SU-DHL-6 (cell line): ENCODE measurements around the gene TMEM204.

Source experiments
- H2AFZ ChIP-seq: fragments of 200-600 bp; sonication (generic); 2 replicates; pipeline ENCODE4 v1.6.1; 2014; ENCODE audit warnings: low read depth, mild to moderate bottlenecking, moderate library complexity, mixed read lengths, antibody characterized with exemption, low read length; ENCODE audit not compliant: severe bottlenecking
- H3F3A ChIP-seq: fragments of 200-600 bp; shearing (Covaris generic); 2 replicates; pipeline ENCODE4 v1.6.0; 2016; ENCODE audit warnings: antibody characterized with exemption, mild to moderate bottlenecking; ENCODE audit not compliant: insufficient read depth
- H3K27ac ChIP-seq: fragments of 200-600 bp; sonication (generic); 2 replicates; pipeline ENCODE4 v1.5.1; 2016; ENCODE audit warnings: low read depth, mild to moderate bottlenecking, low read length, moderate library complexity, mixed read lengths
- H3K27me3 ChIP-seq: fragments of 200-600 bp; sonication (generic), shearing (Covaris generic); 2 replicates; pipeline ENCODE4 v1.6.0; 2014; ENCODE audit warnings: mild to moderate bottlenecking, low read length
- H3K36me3 ChIP-seq: fragments of 200-600 bp; sonication (generic); 2 replicates; pipeline ENCODE4 v1.6.1; 2014; ENCODE audit warnings: mild to moderate bottlenecking, low read length, mixed read lengths
- H3K4me2 ChIP-seq: fragments of 300-600, 200-600 bp; shearing (Covaris generic), sonication (generic); 2 replicates; pipeline ENCODE4 v1.6.0; 2014; ENCODE audit warnings: low read length, low read depth, mild to moderate bottlenecking; ENCODE audit not compliant: poor library complexity, severe bottlenecking
- H3K4me3 ChIP-seq: fragments of 200-600 bp; sonication (generic); 2 replicates; pipeline ENCODE4 v1.5.1; 2014; ENCODE audit warnings: antibody characterized with exemption, low read length, mild to moderate bottlenecking, mixed read lengths; ENCODE audit not compliant: insufficient read depth, poor library complexity, severe bottlenecking
- H3K79me2 ChIP-seq: fragments of 200-600 bp; sonication (generic); 2 replicates; pipeline ENCODE4 v1.6.1; 2014; ENCODE audit warnings: mild to moderate bottlenecking, low read length, moderate library complexity; ENCODE audit not compliant: insufficient read depth
- H3K9ac ChIP-seq: fragments of 200-600 bp; sonication (generic); 2 replicates; pipeline ENCODE4 v1.7.0; 2014; ENCODE audit warnings: mild to moderate bottlenecking, low read length
- H3K9me2 ChIP-seq: fragments of 200-600 bp; sonication (generic); replicated peaks from 2 replicates; pipeline ENCODE4 v1.6.1; 2014; ENCODE audit warnings: low read length; ENCODE audit not compliant: insufficient read depth
- H3K9me3 ChIP-seq: fragments of 200-600 bp; sonication (generic); 2 replicates; pipeline ENCODE4 v1.6.1; 2014; ENCODE audit warnings: low read length, mixed read lengths; ENCODE audit not compliant: insufficient read depth
- H4K20me1 ChIP-seq: fragments of 200-600 bp; sonication (generic); 2 replicates; pipeline ENCODE4 v1.6.1; 2014; ENCODE audit warnings: low read depth, mild to moderate bottlenecking, antibody characterized with exemption, low read length, moderate library complexity, mixed read lengths
- CTCF ChIP-seq: fragments of 200-600 bp; sonication (generic); IDR thresholded peaks from one replicate; pipeline ENCODE4 v1.5.1; 2017; ENCODE audit warnings: antibody characterized with exemption, mild to moderate bottlenecking, low read length, moderate library complexity; ENCODE audit not compliant: insufficient read depth, poor library complexity, severe bottlenecking
- EZH2phosphoT487 ChIP-seq: fragments of 200-600 bp; sonication (generic), shearing (Covaris generic); conservative IDR thresholded peaks from 2 replicates; pipeline ENCODE4 v1.6.1; 2018; ENCODE audit warnings: mild to moderate bottlenecking, antibody characterized with exemption, low read length, moderate library complexity, mixed read lengths

Gene TMEM204

GRCh38 chr16:1492923-1493745 is 40.3 kb upstream of the TMEM204 start, which contains the start of gene TELO2:
Gene TELO2, plus strand, starts transcription at chr16:1493360. Its CDS starts 922 bp downstream, at chr16:1494282.
- TF ChIP-seq EZH2phosphoT487 (no peak), CTCF (no peak)

GRCh38 chr16:1493746-1494094 is 39.7 kb upstream of the TMEM204 start:
- Histone ChIP-seq H3K79me2 (peaks cover 13% of the 10 kb centered on the region; the same call in 1 of the 2 replicates), H3K27me3 (no peaks in the 10 kb centered on the region), H3K36me3 (no peaks in the 10 kb centered on the region), H3K4me2 (peak overlapping the region; percentile 84), H3K9ac (peak overlapping the region; percentile 96), H3F3A (no peaks in the 10 kb centered on the region), H3K4me3 (peak overlapping the region; percentile 94), H3K27ac (peak overlapping the region; percentile 52), H3K9me2 (no peaks in the 10 kb centered on the region), H2AFZ (peak overlapping the region; percentile 82), H4K20me1 (no peaks in the 10 kb centered on the region), H3K9me3 (no peaks in the 10 kb centered on the region)
- TF ChIP-seq EZH2phosphoT487 (no peak), CTCF (no peak)

More at GRCh38 chr16:1492923-1493745, 40.3 kb upstream of the TMEM204 start, which contains the start of gene TELO2:
- Histone ChIP-seq H3K9me2 (no peaks in the 10 kb centered on the region), H3F3A (no peaks in the 10 kb centered on the region), H3K36me3 (no peaks in the 10 kb centered on the region), H3K9me3 (no peaks in the 10 kb centered on the region), H3K4me3 (peak within 1 kb of the TSS; percentile 94), H3K9ac (peak within 1 kb of the TSS; percentile 96), H3K27ac (peak within 1 kb of the TSS; percentile 52), H3K4me2 (peak within 1 kb of the TSS; percentile 84), H3K27me3 (no peaks in the 10 kb centered on the region), H4K20me1 (no peaks in the 10 kb centered on the region), H3K79me2 (peaks cover 13% of the 10 kb centered on the region; the same call in 1 of the 2 replicates), H2AFZ (peak within 1 kb of the TSS; percentile 82)

- no peaks in the 10 kb centered on the region for H3K9me2 ChIP-seq
These were observed 39.3 kb upstream of the TMEM204 start for GRCh38 chr16:1494129-1494640.

More at GRCh38 chr16:1494129-1494640, 39.3 kb upstream of the TMEM204 start:
- Histone ChIP-seq H3K9me3 (no peaks in the 10 kb centered on the region), H2AFZ (no peak overlapping the region), H3K4me2 (peak overlapping the region; percentile 84), H3K27ac (no peak overlapping the region), H3K36me3 (no peaks in the 10 kb centered on the region), H3F3A (no peaks in the 10 kb centered on the region), H3K27me3 (no peaks in the 10 kb centered on the region), H3K79me2 (peaks cover 13% of the 10 kb centered on the region; the same call in 1 of the 2 replicates), H4K20me1 (no peaks in the 10 kb centered on the region), H3K9ac (peak overlapping the region; percentile 96), H3K4me3 (peak overlapping the region; percentile 94)
- no peak for TF ChIP-seq EZH2phosphoT487
- no peak for TF ChIP-seq CTCF
